Right lobe of liver (tissue), 4 donors: ENCODE results near the gene FBXL19.

Source experiments
- CTCF ChIP-seq, 4 donors: fragments of 200-600 bp in 3 of 4; fragments of 450-650 bp in 1 of 4; IDR thresholded peaks; one replicate each; pipeline versions ENCODE4 v1.5.1 to v1.8.0; 2016 to 2022; ENCODE audit warnings: antibody characterized with exemption in 4 of 4, mild to moderate bottlenecking in 2 of 4
- POLR2A ChIP-seq: fragments of 450-650 bp; IDR thresholded peaks from one replicate; pipeline ENCODE4 v1.6.1; 2017; ENCODE audit warnings: antibody characterized with exemption, mild to moderate bottlenecking
- donor health status: DM: no; HTN: no; CAD: no.
- donor health status: DM: no; HTN: no; CAD: no.
- donor health status: DM: no; HTN: yes; CAD: no.

- TF ChIP-seq CTCF (IDR thresholded peaks at IDR 0.05) (no peak), POLR2A (no peak)
Measured at GRCh38 chr16:30986129-30986991, 63.0 kb downstream of the FBXL19 start.
